ENCODE measurements around the gene ATAD3A. TPM values are rescaled to one million over a fixed set of nuclear protein-coding genes. Genes with fewer than 3 reads are reported as not detected.

The ATAD3A gene
- total RNA-seq, 3 donors from 2014 or later (not counting 1 experiment from before 2014, with no cell fraction given), result 17.3 to 37.3 (median 22.2) TPM

DNA sequence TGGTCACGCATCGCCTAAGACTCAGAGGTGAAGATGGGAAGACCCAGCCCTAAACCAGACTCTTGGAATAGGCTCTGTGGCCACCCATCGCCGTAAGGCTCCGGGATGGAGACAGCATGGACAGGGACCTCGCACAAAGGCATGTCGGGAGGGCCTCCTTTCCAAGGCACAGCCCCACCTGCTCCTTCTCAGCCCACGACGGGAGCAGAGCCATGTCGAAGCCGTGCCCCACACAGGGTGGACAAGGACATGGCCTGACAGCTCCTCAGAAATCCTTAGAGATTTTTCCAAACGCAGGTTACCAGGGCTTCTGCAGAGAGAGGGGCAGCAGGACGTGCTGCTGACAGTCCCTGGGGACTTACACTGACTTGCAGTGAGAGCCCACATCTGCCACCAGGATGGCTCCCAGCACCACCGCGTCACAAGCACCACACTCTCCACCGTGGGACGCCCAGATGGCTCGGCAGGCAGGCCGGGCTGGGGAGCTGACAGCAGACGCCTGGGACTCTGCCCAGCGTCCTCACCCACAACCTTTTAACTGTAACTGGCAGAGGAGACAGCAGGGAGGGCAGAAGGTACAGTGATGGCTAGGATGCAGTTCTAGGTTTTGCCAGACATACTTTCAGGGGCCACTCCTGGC, 50.7 kb downstream of the ATAD3A start:
- no peak overlapping the region for H3K27ac ChIP-seq (ENCODE audit: low read length)

DNA sequence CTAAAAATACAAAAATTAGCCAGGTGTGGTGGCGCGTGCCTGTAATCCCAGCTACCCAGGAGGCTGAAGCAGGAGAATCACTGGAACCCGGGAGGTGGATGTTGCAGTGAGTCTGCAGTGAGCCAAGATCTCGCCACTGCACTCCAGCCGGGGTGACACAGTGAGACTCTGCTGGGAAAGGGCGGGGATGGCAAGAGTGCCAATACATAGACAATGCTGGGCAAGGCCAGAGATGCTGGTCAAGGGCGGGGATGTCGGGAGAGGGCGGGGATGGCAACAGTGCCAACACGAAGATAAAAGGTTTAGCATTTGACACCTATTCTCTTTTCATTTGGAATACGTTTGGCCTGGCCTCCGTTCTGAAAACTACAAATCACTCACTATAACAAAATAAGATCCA, 51.7 kb downstream of the ATAD3A start:
- Mint-ChIP-seq H3K36me3 (no peaks in the 10 kb centered on the region), H3K27ac (no peak overlapping the region), H3K4me1 (peaks cover 26 to 32% of the 10 kb centered on the region in 2 donors), H3K27me3 (ENCODE audit: low read depth in 2 of 2) (no peaks in the 10 kb centered on the region), H3K9me3 (no peaks in the 10 kb centered on the region), H3K4me3 (no peak overlapping the region)
- Histone ChIP-seq H3K9me3 (ENCODE audit: control insufficient read depth, insufficient read depth, low read length) (no peaks in the 10 kb centered on the region), H3K36me3 (ENCODE audit: control insufficient read depth, insufficient read depth, low read length) (peaks cover 42% of the 10 kb centered on the region), H3K27me3 (ENCODE audit: control insufficient read depth, insufficient read depth, low read length) (no peaks in the 10 kb centered on the region), H3K4me3 (ENCODE audit: low read length) (no peak overlapping the region), H3K27ac (ENCODE audit: low read length) (no peak overlapping the region), H3K4me1 (ENCODE audit: control insufficient read depth, insufficient read depth, low read length) (peaks cover 13% of the 10 kb centered on the region)
- intact Hi-C loops (cut with micrococcal nuclease), result no loop called here
- ATAC-seq (no peak), DNase-seq (no peak)
- 96% methylated on average over 12 of the region's 12 CpGs for WGBS (ENCODE audit: insufficient coverage)
- TF ChIP-seq, protein P1, sequence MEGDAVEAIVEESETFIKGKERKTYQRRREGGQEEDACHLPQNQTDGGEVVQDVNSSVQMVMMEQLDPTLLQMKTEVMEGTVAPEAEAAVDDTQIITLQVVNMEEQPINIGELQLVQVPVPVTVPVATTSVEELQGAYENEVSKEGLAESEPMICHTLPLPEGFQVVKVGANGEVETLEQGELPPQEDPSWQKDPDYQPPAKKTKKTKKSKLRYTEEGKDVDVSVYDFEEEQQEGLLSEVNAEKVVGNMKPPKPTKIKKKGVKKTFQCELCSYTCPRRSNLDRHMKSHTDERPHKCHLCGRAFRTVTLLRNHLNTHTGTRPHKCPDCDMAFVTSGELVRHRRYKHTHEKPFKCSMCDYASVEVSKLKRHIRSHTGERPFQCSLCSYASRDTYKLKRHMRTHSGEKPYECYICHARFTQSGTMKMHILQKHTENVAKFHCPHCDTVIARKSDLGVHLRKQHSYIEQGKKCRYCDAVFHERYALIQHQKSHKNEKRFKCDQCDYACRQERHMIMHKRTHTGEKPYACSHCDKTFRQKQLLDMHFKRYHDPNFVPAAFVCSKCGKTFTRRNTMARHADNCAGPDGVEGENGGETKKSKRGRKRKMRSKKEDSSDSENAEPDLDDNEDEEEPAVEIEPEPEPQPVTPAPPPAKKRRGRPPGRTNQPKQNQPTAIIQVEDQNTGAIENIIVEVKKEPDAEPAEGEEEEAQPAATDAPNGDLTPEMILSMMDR (IDR thresholded peaks at IDR 0.05), result no peak

More for the DNA sequence above, 50.7 kb downstream of the ATAD3A start:
- 95% methylated on average over 19 of the region's 21 CpGs for WGBS (ENCODE audit: insufficient coverage)
- H3K4me1 ChIP-seq (ENCODE audit: control insufficient read depth, insufficient read depth, low read length), result peaks cover 10% of the 10 kb centered on the region
- Mint-ChIP-seq H3K4me3 (no peak overlapping the region), H3K27ac (no peak overlapping the region), H3K36me3 (no peaks in the 10 kb centered on the region), H3K27me3 (ENCODE audit: low read depth in 2 of 2) (no peaks in the 10 kb centered on the region), H3K4me1 (peaks cover 23 to 37% of the 10 kb centered on the region in 2 donors), H3K9me3 (no peaks in the 10 kb centered on the region)
- TF ChIP-seq, protein P1 (IDR thresholded peaks at IDR 0.05), result no peak
- DNase-seq, result no peak
- no peak overlapping the region for H3K4me3 ChIP-seq (ENCODE audit: low read length)
- H3K27me3 ChIP-seq (ENCODE audit: control insufficient read depth, insufficient read depth, low read length), result no peaks in the 10 kb centered on the region
- intact Hi-C loops (cut with micrococcal nuclease), result no loop called here
- ATAC-seq, result peak in 1 of 3 donors; percentile 9
- H3K9me3 ChIP-seq (ENCODE audit: control insufficient read depth, insufficient read depth, low read length), result no peaks in the 10 kb centered on the region
- H3K36me3 ChIP-seq (ENCODE audit: control insufficient read depth, insufficient read depth, low read length), result peaks cover 42% of the 10 kb centered on the region

DNA sequence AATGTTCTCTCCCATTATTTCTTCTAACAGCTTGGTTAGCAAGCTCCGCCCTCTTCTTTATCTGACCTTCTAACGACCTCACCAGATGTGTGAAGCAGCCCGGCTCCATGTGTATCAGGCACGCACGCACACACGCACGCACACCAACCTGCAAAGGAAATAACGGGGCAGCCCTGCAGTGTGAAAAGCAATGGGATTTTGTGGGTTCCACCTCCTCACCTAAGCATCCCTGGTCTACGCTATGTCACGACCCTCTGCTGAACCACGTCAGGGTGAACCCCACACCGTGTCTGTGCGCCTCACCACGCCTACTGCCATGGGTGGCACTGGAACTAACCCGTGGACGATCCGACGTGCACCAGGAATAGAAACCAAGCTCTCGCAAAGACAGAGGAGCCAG, 52.3 kb downstream of the ATAD3A start:
- Histone ChIP-seq H3K4me1 (ENCODE audit: control insufficient read depth, insufficient read depth, low read length) (peaks cover 13% of the 10 kb centered on the region), H3K27ac (ENCODE audit: low read length) (no peak overlapping the region), H3K27me3 (ENCODE audit: control insufficient read depth, insufficient read depth, low read length) (no peaks in the 10 kb centered on the region), H3K9me3 (ENCODE audit: control insufficient read depth, insufficient read depth, low read length) (no peaks in the 10 kb centered on the region), H3K4me3 (ENCODE audit: low read length) (no peak overlapping the region), H3K36me3 (ENCODE audit: control insufficient read depth, insufficient read depth, low read length) (peaks cover 44% of the 10 kb centered on the region)
- intact Hi-C loops (cut with micrococcal nuclease), result no loop called here
- ATAC-seq (no peak), DNase-seq (no peak)
- Mint-ChIP-seq H3K4me1 (peaks cover 22 to 28% of the 10 kb centered on the region in 2 donors), H3K4me3 (no peak overlapping the region), H3K27ac (peak overlapping the region; percentile 35 to 38), H3K27me3 (ENCODE audit: low read depth in 2 of 2) (no peaks in the 10 kb centered on the region), H3K9me3 (no peaks in the 10 kb centered on the region), H3K36me3 (no peaks in the 10 kb centered on the region)
- 94% methylated on average over 19 of the region's 19 CpGs for WGBS (ENCODE audit: insufficient coverage)
- TF ChIP-seq, protein P1 (IDR thresholded peaks at IDR 0.05), result no peak

DNA sequence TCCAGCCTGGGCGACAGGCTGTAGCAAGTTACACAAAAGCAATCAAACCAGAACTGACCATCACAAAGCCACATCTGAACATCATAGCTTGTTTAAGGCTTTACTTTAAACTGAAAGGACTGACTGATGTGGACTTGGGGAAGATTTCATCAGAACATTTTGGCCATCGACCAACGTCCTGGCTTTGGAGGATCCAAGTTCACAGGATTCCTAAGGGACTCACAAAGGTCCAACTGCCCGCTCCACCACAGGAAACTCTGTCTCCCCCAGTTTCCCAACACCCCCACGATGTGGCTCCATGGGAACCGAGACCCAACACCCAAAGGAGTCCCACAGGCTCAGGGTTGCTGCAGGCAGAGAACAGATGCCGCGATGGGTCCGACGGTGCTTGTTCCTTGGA, 53.4 kb downstream of the ATAD3A start:
- Histone ChIP-seq H3K36me3 (ENCODE audit: control insufficient read depth, insufficient read depth, low read length) (peaks cover 49% of the 10 kb centered on the region), H3K27me3 (ENCODE audit: control insufficient read depth, insufficient read depth, low read length) (no peaks in the 10 kb centered on the region), H3K27ac (ENCODE audit: low read length) (no peak overlapping the region), H3K4me3 (ENCODE audit: low read length) (no peak overlapping the region), H3K4me1 (ENCODE audit: control insufficient read depth, insufficient read depth, low read length) (peaks cover 24% of the 10 kb centered on the region), H3K9me3 (ENCODE audit: control insufficient read depth, insufficient read depth, low read length) (no peaks in the 10 kb centered on the region)
- WGBS (ENCODE audit: insufficient coverage), result 95% methylated on average over 10 of the region's 10 CpGs
- no peaks in the 10 kb centered on the region for H3K36me3 Mint-ChIP-seq
- H3K27me3 Mint-ChIP-seq (ENCODE audit: low read depth in 2 of 2), result no peaks in the 10 kb centered on the region
- ATAC-seq, result no peak
- intact Hi-C loops (cut with micrococcal nuclease), result no loop called here
- TF ChIP-seq, protein P1 (IDR thresholded peaks at IDR 0.05), result no peak
- H3K4me1 Mint-ChIP-seq, result peaks cover 29 to 36% of the 10 kb centered on the region in 2 donors
- H3K4me3 Mint-ChIP-seq, result no peak overlapping the region
- no peak for DNase-seq
- peak overlapping the region in 1 of 2 donors; percentile 38 for H3K27ac Mint-ChIP-seq
- no peaks in the 10 kb centered on the region for H3K9me3 Mint-ChIP-seq

Measured in natural killer cell (primary cell).